ENCODE data around the gene UBR2.

UBR2 gene

DNA sequence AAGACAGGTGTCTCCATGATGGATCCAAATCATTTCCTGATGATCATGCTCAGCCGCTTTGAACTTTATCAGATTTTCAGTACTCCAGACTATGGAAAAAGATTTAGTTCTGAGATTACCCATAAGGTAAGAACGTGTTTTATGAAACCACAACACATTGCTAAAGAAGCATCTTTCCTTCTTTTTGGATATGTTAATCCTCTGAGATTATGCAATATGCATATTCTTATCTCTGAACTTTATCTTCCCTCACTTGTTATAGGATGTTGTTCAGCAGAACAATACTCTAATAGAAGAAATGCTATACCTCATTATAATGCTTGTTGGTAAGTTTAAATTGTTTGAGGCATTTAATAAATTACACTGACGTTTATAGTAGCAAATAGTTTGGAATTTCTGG is 80.4 kb downstream of the UBR2 start:
- Histone ChIP-seq H3K4me1 (ENCODE audit: control insufficient read depth in 1 of 2, insufficient read depth in 1 of 2, low read depth in 1 of 2, low read length in 1 of 2) (no peaks in the 10 kb centered on the region), H3K9me3 (peaks cover 4% of the 10 kb centered on the region), H3K4me3 (ENCODE audit: low read depth in 1 of 2, low read length in 1 of 2) (no peak overlapping the region), H3K36me3 (peaks cover 100% of the 10 kb centered on the region), H3K27ac (no peak overlapping the region), H3K27me3 (no peaks in the 10 kb centered on the region)
- TF ChIP-seq, protein P1, sequence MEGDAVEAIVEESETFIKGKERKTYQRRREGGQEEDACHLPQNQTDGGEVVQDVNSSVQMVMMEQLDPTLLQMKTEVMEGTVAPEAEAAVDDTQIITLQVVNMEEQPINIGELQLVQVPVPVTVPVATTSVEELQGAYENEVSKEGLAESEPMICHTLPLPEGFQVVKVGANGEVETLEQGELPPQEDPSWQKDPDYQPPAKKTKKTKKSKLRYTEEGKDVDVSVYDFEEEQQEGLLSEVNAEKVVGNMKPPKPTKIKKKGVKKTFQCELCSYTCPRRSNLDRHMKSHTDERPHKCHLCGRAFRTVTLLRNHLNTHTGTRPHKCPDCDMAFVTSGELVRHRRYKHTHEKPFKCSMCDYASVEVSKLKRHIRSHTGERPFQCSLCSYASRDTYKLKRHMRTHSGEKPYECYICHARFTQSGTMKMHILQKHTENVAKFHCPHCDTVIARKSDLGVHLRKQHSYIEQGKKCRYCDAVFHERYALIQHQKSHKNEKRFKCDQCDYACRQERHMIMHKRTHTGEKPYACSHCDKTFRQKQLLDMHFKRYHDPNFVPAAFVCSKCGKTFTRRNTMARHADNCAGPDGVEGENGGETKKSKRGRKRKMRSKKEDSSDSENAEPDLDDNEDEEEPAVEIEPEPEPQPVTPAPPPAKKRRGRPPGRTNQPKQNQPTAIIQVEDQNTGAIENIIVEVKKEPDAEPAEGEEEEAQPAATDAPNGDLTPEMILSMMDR (IDR thresholded peaks at IDR 0.05) = no peak

DNA sequence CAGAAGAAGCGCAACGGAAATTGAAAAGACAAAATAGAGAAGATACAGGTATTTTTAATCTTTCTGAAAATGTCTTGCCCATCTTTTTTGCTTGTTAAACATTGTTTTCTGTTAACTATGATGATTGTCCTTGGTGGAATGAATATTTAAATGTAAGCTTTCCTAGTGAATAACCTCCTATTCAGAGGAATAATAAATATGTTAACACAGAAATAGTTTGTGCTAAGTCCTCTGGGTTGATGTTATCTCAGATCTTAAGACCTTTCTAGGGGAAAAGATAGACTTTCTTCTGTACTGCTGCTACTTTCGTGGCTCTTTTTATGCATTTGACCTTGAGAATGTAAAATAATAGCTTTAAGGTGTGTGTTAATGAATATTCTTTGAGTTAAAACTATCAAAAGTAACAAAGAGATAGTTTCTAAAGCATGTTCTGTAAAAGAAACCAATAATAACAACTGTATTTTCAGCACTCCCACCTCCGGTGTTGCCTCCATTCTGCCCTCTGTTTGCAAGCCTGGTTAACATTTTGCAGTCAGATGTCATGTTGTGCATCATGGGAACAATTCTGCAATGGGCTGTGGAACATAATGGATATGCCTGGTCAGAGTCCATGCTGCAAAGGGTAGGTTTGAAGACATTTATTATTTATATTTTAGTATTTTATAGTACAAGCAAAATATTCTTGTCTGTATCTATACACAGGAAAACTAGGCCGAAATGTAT is 88.4 kb downstream of the UBR2 start:
- Histone ChIP-seq H3K4me3 (ENCODE audit: low read depth in 1 of 2, low read length in 1 of 2) (no peak overlapping the region), H3K27me3 (no peaks in the 10 kb centered on the region), H3K9me3 (no peaks in the 10 kb centered on the region), H3K36me3 (peaks cover 100% of the 10 kb centered on the region), H3K4me1 (ENCODE audit: control insufficient read depth in 1 of 2, insufficient read depth in 1 of 2, low read depth in 1 of 2, low read length in 1 of 2) (no peaks in the 10 kb centered on the region), H3K27ac (peak overlapping the region; percentile 11)
- TF ChIP-seq, protein P1 (IDR thresholded peaks at IDR 0.05) = no peak

DNA sequence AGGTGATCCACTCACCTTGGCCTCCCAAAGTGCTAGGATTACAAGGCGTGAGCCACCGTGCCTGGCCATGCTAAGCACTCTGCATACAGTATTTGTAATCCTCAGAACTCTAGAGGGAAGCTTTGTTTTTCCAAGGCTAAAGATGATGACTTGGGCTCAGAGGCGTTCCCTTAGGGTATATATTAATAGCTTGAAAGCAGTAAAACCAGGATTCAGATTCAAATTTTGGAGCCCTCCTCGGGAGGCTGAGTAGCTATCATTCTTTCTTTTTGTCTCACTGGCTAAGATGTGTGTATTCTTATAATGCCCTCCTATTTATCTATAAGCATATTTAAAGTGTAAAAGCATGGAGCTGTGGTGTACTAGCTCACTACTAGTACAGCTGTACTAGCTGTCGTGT is 90.0 kb downstream of the UBR2 start:
- TF ChIP-seq, protein P1 (IDR thresholded peaks at IDR 0.05) = no peak
- Histone ChIP-seq H3K4me3 (ENCODE audit: low read depth in 1 of 2, low read length in 1 of 2) (no peak overlapping the region), H3K4me1 (ENCODE audit: control insufficient read depth in 1 of 2, insufficient read depth in 1 of 2, low read depth in 1 of 2, low read length in 1 of 2) (no peaks in the 10 kb centered on the region), H3K36me3 (peaks cover 100% of the 10 kb centered on the region), H3K27ac (no peak overlapping the region), H3K27me3 (no peaks in the 10 kb centered on the region), H3K9me3 (no peaks in the 10 kb centered on the region)

DNA sequence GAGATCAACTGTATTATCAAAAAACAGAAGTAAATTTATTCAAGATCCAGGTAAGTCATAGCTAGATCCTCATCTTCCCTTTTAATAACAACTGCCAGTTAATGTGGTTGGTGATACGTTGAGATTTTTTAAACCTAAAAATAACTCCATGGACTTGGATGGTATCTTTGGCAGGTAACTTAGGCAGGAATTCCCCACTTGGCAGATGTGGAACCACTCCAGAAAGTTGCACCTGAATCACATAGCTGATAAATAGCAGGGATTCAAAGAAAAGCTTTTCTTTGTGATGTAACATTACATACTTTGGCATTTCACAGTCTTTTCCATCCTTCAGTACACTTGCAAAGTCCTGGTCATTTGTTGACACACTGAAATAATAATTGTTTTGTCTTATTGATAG is 96.0 kb downstream of the UBR2 start:
- TF ChIP-seq, protein P1 (IDR thresholded peaks at IDR 0.05) = no peak
- Histone ChIP-seq H3K36me3 (peaks cover 100% of the 10 kb centered on the region), H3K9me3 (no peaks in the 10 kb centered on the region), H3K4me1 (ENCODE audit: control insufficient read depth in 1 of 2, insufficient read depth in 1 of 2, low read depth in 1 of 2, low read length in 1 of 2) (no peaks in the 10 kb centered on the region), H3K27ac (peak overlapping the region; percentile 19), H3K27me3 (no peaks in the 10 kb centered on the region), H3K4me3 (ENCODE audit: low read depth in 1 of 2, low read length in 1 of 2) (no peak overlapping the region)

DNA sequence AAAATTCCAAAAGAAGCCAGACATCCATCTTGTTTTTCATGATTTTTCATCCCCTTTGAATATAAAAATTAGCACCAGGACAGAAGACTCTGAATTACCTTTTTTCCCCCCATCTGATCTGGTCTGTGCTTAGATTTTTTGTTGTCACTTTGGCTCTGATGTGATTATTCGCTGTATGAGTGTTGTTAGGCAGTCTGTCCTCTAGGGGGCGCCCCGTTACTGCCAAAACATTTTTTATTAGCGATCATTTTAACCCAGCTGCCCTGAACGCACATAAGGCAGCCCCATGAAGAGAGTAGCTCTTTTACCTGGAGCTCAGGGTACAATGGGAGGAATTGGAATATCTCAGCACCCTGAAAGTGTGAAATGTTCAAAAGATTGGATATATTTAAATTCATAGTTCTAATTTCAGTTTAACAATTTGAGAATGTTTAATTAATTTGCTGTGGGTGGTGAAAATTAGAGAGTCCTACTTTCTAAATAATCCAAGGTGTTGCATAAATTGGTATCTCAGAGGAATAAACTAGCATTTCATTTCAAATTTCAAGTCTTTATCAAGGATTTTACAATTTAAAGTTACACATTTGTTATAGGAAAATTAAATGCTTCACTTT is 97.8 kb downstream of the UBR2 start:
- no peak overlapping the region for H3K4me3 ChIP-seq (ENCODE audit: low read depth in 1 of 2, low read length in 1 of 2)
- H3K27me3 ChIP-seq = no peaks in the 10 kb centered on the region
- H3K4me1 ChIP-seq (ENCODE audit: control insufficient read depth in 1 of 2, insufficient read depth in 1 of 2, low read depth in 1 of 2, low read length in 1 of 2) = no peaks in the 10 kb centered on the region
- H3K9me3 ChIP-seq = no peaks in the 10 kb centered on the region
- H3K27ac ChIP-seq = no peak overlapping the region
- H3K36me3 ChIP-seq = peaks cover 100% of the 10 kb centered on the region
- TF ChIP-seq, protein P1 (IDR thresholded peaks at IDR 0.05) = peak; percentile 89
